Stimulated activated memory B cell treated with anti-CD40 and anti-IgM and Interleukin-4, amounts not matched to agents 10 μg/mL and 1 μg/mL and 100 μg/mL, for 72 hours (primary cell): ENCODE measurements around the gene TRPM2.

Experiments used
- ATAC-seq: fragments of 150-1000 bp; cut with Tn5 transposase; 2 replicates; pipeline ENCODE4 v1.10.0; 2021
- H3K27ac Mint-ChIP-seq: one replicate; pipeline ENCODE4 v1.8.0; 2022; ENCODE audit warnings: mild to moderate bottlenecking, mixed read lengths
- H3K27me3 Mint-ChIP-seq: one replicate; pipeline ENCODE4 v1.8.0; 2022; ENCODE audit warnings: mixed read lengths
- H3K36me3 Mint-ChIP-seq: one replicate; pipeline ENCODE4 v1.8.0; 2022; ENCODE audit warnings: mixed read lengths
- H3K4me1 Mint-ChIP-seq: one replicate; pipeline ENCODE4 v1.8.0; 2022; ENCODE audit warnings: mixed read lengths
- H3K4me3 Mint-ChIP-seq: one replicate; pipeline ENCODE4 v1.8.0; 2022; ENCODE audit warnings: mild to moderate bottlenecking, moderate library complexity, mixed read lengths
- H3K9me3 Mint-ChIP-seq: one replicate; pipeline ENCODE4 v1.8.0; 2022; ENCODE audit warnings: mixed read lengths

The TRPM2 gene

GRCh38 chr21:44487831-44488230 lies 134.4 kb downstream of the TRPM2 start:
- Mint-ChIP-seq H3K36me3 (no peaks in the 10 kb centered on the region), H3K27me3 (peaks cover 69% of the 10 kb centered on the region), H3K27ac (no peak overlapping the region), H3K4me3 (no peak overlapping the region), H3K9me3 (peaks cover 9% of the 10 kb centered on the region), H3K4me1 (no peaks in the 10 kb centered on the region)
- ATAC-seq = no peak

- ATAC-seq = no peak
These were observed 136.5 kb downstream of the TRPM2 start for GRCh38 chr21:44489962-44490361.

GRCh38 chr21:44490405-44490804 lies 137.0 kb downstream of the TRPM2 start:
- H3K27ac Mint-ChIP-seq = no peak overlapping the region
- peaks cover 13% of the 10 kb centered on the region for H3K9me3 Mint-ChIP-seq
- H3K36me3 Mint-ChIP-seq = no peaks in the 10 kb centered on the region
- peaks cover 67% of the 10 kb centered on the region for H3K27me3 Mint-ChIP-seq
- no peaks in the 10 kb centered on the region for H3K4me1 Mint-ChIP-seq
- ATAC-seq = no peak
- H3K4me3 Mint-ChIP-seq = no peak overlapping the region

More at GRCh38 chr21:44489962-44490361, 136.5 kb downstream of the TRPM2 start:
- Mint-ChIP-seq H3K4me1 (no peaks in the 10 kb centered on the region), H3K36me3 (no peaks in the 10 kb centered on the region), H3K4me3 (no peak overlapping the region), H3K27me3 (peaks cover 67% of the 10 kb centered on the region), H3K9me3 (peaks cover 13% of the 10 kb centered on the region), H3K27ac (no peak overlapping the region)

- H3K27me3 Mint-ChIP-seq = peaks cover 67% of the 10 kb centered on the region
- ATAC-seq = no peak
- no peak overlapping the region for H3K27ac Mint-ChIP-seq
- H3K36me3 Mint-ChIP-seq = no peaks in the 10 kb centered on the region
- H3K4me1 Mint-ChIP-seq = no peaks in the 10 kb centered on the region
- H3K4me3 Mint-ChIP-seq = no peak overlapping the region
- H3K9me3 Mint-ChIP-seq = peaks cover 13% of the 10 kb centered on the region
These were observed 137.4 kb downstream of the TRPM2 start for GRCh38 chr21:44490816-44491215.
